H1 (cell line): ENCODE measurements around the gene CNNM4. TPM values are rescaled to one million over a fixed set of nuclear protein-coding genes. Genes with fewer than 3 reads are reported as not detected.
"Not testable (repeated sequence)": the region's sequence is repeated elsewhere in the genome, so short reads cannot be mapped to it uniquely, and the experiment has no call there.

Experiments used
- CTCF ChIA-PET: fragments of 300-600 bp; sonication (Branson Sonifier 250); formaldehyde crosslinking; loops from one replicate; lab custom pipeline; 2021; ENCODE audit not compliant: partially characterized antibody; lab: Charles Lee
- POLR2A ChIA-PET: fragments of 300-600 bp; sonication (Branson Sonifier 250); formaldehyde crosslinking; loops from one replicate; lab custom pipeline; 2021; ENCODE audit warnings: inconsistent platforms; ENCODE audit not compliant: partially characterized antibody; lab: Charles Lee
- DNase-seq, 2 experiments: peaks; one replicate each; pipeline versions ENCODE4 v3.0.0 to v3.0.0-alpha.2; 2010 to 2022; ENCODE audit warnings: low spot score in 2 of 2, low read depth in 1 of 2, mixed read lengths in 1 of 2
- FAIRE-seq: peaks from 2 replicates; lab custom pipeline; 2011; peaks lifted over from hg19 to GRCh38; lab: Jason Lieb, UNC
- H2AFZ ChIP-seq: 2 replicates; pipeline ENCODE4 v1.8.1; 2012; ENCODE audit warnings: low read length, inconsistent platforms
- H2AK5ac ChIP-seq: 2 replicates; pipeline ENCODE4 v1.6.1; 2013; ENCODE audit warnings: low read depth, low read length
- H2BK120ac ChIP-seq: replicated peaks from 2 replicates; pipeline ENCODE3; 2013; ENCODE audit warnings: low read depth, low read length, inconsistent platforms
- H2BK12ac ChIP-seq: 2 replicates; pipeline ENCODE4 v1.6.1; 2013; ENCODE audit warnings: low read depth, low read length
- H2BK15ac ChIP-seq: 2 replicates; pipeline ENCODE4 v1.6.1; 2013; ENCODE audit warnings: low read length
- H2BK20ac ChIP-seq: 2 replicates; pipeline ENCODE4 v1.6.1; 2013; ENCODE audit warnings: low read length
- H2BK5ac ChIP-seq: 2 replicates; pipeline ENCODE4 v1.6.1; 2013; ENCODE audit warnings: low read depth, low read length
- H3K14ac ChIP-seq: 2 replicates; pipeline ENCODE4 v1.6.1; 2013; ENCODE audit warnings: inconsistent platforms; ENCODE audit not compliant: insufficient read length
- H3K18ac ChIP-seq: 2 replicates; pipeline ENCODE4 v1.6.1; 2013; ENCODE audit warnings: low read length; ENCODE audit errors: extremely low read depth
- H3K23ac ChIP-seq: 2 replicates; pipeline ENCODE4 v1.6.1; 2013; ENCODE audit warnings: inconsistent platforms; ENCODE audit not compliant: insufficient read length
- H3K23me2 ChIP-seq: 2 replicates; pipeline ENCODE4 v1.6.1; 2013; ENCODE audit warnings: low read depth, low read length
- H3K27ac ChIP-seq: 2 replicates; pipeline ENCODE4 v1.6.1; 2011; ENCODE audit warnings: low read depth, low read length, inconsistent platforms
- H3K27me3 ChIP-seq, 4 experiments: replicated peaks in 1 of 4; 1 replicate in 1 of 4; 2 replicates in 3 of 4; pipeline versions ENCODE4 v1.6.1 to v1.8.1; 2011 to 2013; ENCODE audit warnings: low read length in 3 of 4, mild to moderate bottlenecking in 3 of 4, inconsistent platforms in 2 of 4, mixed read lengths in 2 of 4, moderate library complexity in 1 of 4; ENCODE audit not compliant: control insufficient read depth in 3 of 4, insufficient read depth in 3 of 4; ENCODE audit errors: extremely low read depth in 1 of 4
- H3K36me3 ChIP-seq, 4 experiments: 2 replicates each; pipeline versions ENCODE4 v1.6.1 to v1.8.1; 2011 to 2013; ENCODE audit warnings: mild to moderate bottlenecking in 4 of 4, low read length in 3 of 4, moderate library complexity in 2 of 4, control low read depth in 1 of 4, inconsistent platforms in 1 of 4; ENCODE audit not compliant: insufficient read depth in 4 of 4, control insufficient read depth in 2 of 4
- H3K4ac ChIP-seq: replicated peaks from 2 replicates; pipeline ENCODE3; 2013; ENCODE audit warnings: low read length, low read depth, mixed read lengths, inconsistent platforms; ENCODE audit not compliant: insufficient read length
- H3K4me1 ChIP-seq, 4 experiments: replicated peaks in 1 of 4; 1 replicate in 1 of 4; 2 replicates in 3 of 4; pipeline versions ENCODE4 v1.6.1 to v1.8.1; 2011 to 2013; ENCODE audit warnings: low read length in 3 of 4, inconsistent platforms in 2 of 4, mixed read lengths in 1 of 4; ENCODE audit not compliant: insufficient read depth in 4 of 4, control insufficient read depth in 3 of 4
- H3K4me2 ChIP-seq, 2 experiments: 2 replicates each; pipeline versions ENCODE4 v1.6.1 to v1.8.1; 2011 to 2013; ENCODE audit warnings: low read depth in 2 of 2, low read length in 2 of 2, control low read depth in 1 of 2, inconsistent platforms in 1 of 2, mild to moderate bottlenecking in 1 of 2; ENCODE audit not compliant: insufficient read depth in 1 of 2
- H3K4me3 ChIP-seq, 4 experiments: fragments of 200-600, 300-600 bp in 1 of 4; sonication (generic), shearing (Covaris generic), sonication (Bioruptor Twin) in 1 of 4; 2 replicates each; pipeline versions ENCODE4 v1.5.1 to v1.8.1; 2011 to 2016; ENCODE audit warnings: low read length in 4 of 4, low read depth in 3 of 4, control low read depth in 2 of 4, inconsistent platforms in 2 of 4, mild to moderate bottlenecking in 2 of 4, mixed read lengths in 1 of 4, moderate library complexity in 1 of 4; ENCODE audit not compliant: insufficient read depth in 2 of 4; ENCODE audit errors: extremely low read depth in 1 of 4
- H3K56ac ChIP-seq: replicated peaks from 2 replicates; pipeline ENCODE3; 2013; ENCODE audit warnings: low read depth, mild to moderate bottlenecking, mixed read lengths, low read length, inconsistent platforms; ENCODE audit not compliant: insufficient read length
- H3K79me1 ChIP-seq: 2 replicates; pipeline ENCODE4 v1.6.1; 2013; ENCODE audit warnings: low read depth, low read length, control low read depth
- H3K79me2 ChIP-seq, 2 experiments: 2 replicates each; pipeline versions ENCODE4 v1.6.1 to v1.8.1; 2012 to 2013; ENCODE audit warnings: low read length in 2 of 2, mild to moderate bottlenecking in 2 of 2, inconsistent platforms in 1 of 2; ENCODE audit not compliant: insufficient read depth in 2 of 2, control insufficient read depth in 1 of 2
- H3K9ac ChIP-seq, 4 experiments: replicated peaks in 1 of 4; 1 replicate in 1 of 4; 2 replicates in 3 of 4; pipeline versions ENCODE4 v1.6.1 to v1.8.1; 2011 to 2013; ENCODE audit warnings: low read depth in 3 of 4, low read length in 3 of 4, control low read depth in 2 of 4, mild to moderate bottlenecking in 2 of 4, moderate library complexity in 2 of 4, inconsistent platforms in 1 of 4; ENCODE audit errors: extremely low read depth in 1 of 4
- H3K9me3 ChIP-seq, 2 experiments: 2 replicates each; pipeline versions ENCODE4 v1.6.1 to v1.8.1; 2012 to 2013; ENCODE audit warnings: mild to moderate bottlenecking in 2 of 2, moderate library complexity in 2 of 2, control low read depth in 1 of 2, inconsistent platforms in 1 of 2, low read depth in 1 of 2, low read length in 1 of 2, mixed read lengths in 1 of 2; ENCODE audit not compliant: insufficient read depth in 2 of 2
- H4K20me1 ChIP-seq, 2 experiments: replicated peaks in 1 of 2; 2 replicates each; pipeline versions ENCODE3 to v1.8.1; 2011 to 2013; ENCODE audit warnings: inconsistent platforms in 2 of 2, low read length in 2 of 2, mild to moderate bottlenecking in 1 of 2; ENCODE audit not compliant: insufficient read depth in 2 of 2, control insufficient read depth in 1 of 2
- H4K5ac ChIP-seq: 2 replicates; pipeline ENCODE4 v1.6.1; 2013; ENCODE audit warnings: low read length, low read depth, mixed read lengths, inconsistent platforms; ENCODE audit not compliant: insufficient read length
- H4K8ac ChIP-seq: 2 replicates; pipeline ENCODE4 v1.8.0; 2013; ENCODE audit warnings: mild to moderate bottlenecking, moderate library complexity, low read length, inconsistent platforms; ENCODE audit not compliant: insufficient read depth; ENCODE audit errors: extremely low read depth
- H4K91ac ChIP-seq: replicated peaks from 2 replicates; pipeline ENCODE3; 2013; ENCODE audit warnings: low read length, mixed read lengths, inconsistent platforms; ENCODE audit not compliant: insufficient read length
- TCF12 ChIP-seq: IDR thresholded peaks from 2 replicates; pipeline ENCODE4 v1.6.1; 2011; ENCODE audit warnings: low read depth, mild to moderate bottlenecking, low read length
- WGBS, 2 experiments: shearing (Covaris generic) in 1 of 2; methylation state at CpG; one replicate each; pipeline versions ENCODE4 v1.1.6 to v1.1.7; 2013 to 2015; ENCODE audit warnings: low lambda C conversion rate in 2 of 2, mixed read lengths in 2 of 2, inconsistent platforms in 1 of 2, low coverage in 1 of 2, missing lambda C conversion rate in 1 of 2; ENCODE audit not compliant: insufficient replicate concordance in 2 of 2, insufficient coverage in 1 of 2, insufficient read length in 1 of 2; ENCODE audit errors: extremely low coverage in 1 of 2, missing lambda C conversion rate in 1 of 2; 5-methylcytosine and 5-hydroxymethylcytosine counted together
- polyA plus RNA-seq, 7 experiments: library from polyadenylated mRNA; depleted of rRNA in 3 of 7; stranded (reverse) in 5 of 7; unstranded in 2 of 7; fragments of >200 nt in 5 of 7; fragments of 200-250 nt in 2 of 7; gene quantifications; 1 replicate in 5 of 7; 2 replicates in 1 of 7; 4 replicates in 1 of 7; pipeline versions ENCODE4 v1.2.1 to v1.2.3, GENCODE V29; 2011 to 2013; ENCODE audit warnings: missing spikeins in 2 of 7, mixed read lengths in 2 of 7
- total RNA-seq: library from RNA; stranded (reverse); fragmentation: NEBNext Ultra II Directional; extraction: Animal tissue kit (Norgen Biotek cat#: 25700); gene quantifications from 2 replicates; pipeline ENCODE4 v1.2.1, GENCODE V29; 2021
- TF ChIP-seq, protein P1 (sequence below): IDR thresholded peaks from 2 replicates; pipeline ENCODE4 v1.6.1; 2011; ENCODE audit warnings: low read length, improper control_type of control experiment

Gene CNNM4
- total and polyA plus RNA-seq, 2 of the 8 experiments (the other 6 are each of a cell fraction or from before 2014, with no cell fraction given) = 10.3 to 11.0 TPM

- TF ChIP-seq, protein P1, sequence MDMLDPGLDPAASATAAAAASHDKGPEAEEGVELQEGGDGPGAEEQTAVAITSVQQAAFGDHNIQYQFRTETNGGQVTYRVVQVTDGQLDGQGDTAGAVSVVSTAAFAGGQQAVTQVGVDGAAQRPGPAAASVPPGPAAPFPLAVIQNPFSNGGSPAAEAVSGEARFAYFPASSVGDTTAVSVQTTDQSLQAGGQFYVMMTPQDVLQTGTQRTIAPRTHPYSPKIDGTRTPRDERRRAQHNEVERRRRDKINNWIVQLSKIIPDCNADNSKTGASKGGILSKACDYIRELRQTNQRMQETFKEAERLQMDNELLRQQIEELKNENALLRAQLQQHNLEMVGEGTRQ = no peak
- TF ChIP-seq TCF12 = no peak
- TF ChIP-seq, all 59 proteins: peak for 0
These were observed 34.4 kb downstream of the CNNM4 start (continued) for GRCh38 chr2:96795076-96795475.

DNA sequence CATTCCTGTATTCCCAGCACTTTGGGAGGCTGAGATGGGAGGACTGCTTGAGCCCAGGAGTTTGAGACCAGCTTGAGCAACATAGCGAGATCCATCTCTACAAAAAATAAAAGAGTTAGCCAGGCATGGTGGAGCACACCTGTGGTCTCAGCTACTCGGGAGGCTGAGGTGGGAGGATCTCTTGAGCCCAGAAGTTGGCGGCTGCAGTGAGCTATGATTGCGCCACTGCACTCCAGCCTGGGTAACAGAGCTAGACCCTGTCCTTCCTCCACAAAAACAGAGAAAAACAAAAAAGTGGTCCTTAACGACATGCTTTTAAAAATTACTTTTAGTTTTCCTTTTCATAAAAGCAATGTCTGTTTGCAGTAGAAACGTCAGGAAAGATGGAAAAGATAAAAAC is 35.8 kb downstream of the CNNM4 start:
- H3K4me2 ChIP-seq, FAIRE-seq: not testable (repeated sequence)
- 92% methylated on average over 6 of the region's 6 CpGs; no CpG with 5 or more reads in 1 of the 2 experiments for whole genome bisulfite sequencing, 2 experiments

More for the DNA sequence above, 35.8 kb downstream of the CNNM4 start:
- H3K9me3 ChIP-seq, H4K8ac ChIP-seq, POLR2A ChIA-PET, H3K36me3 ChIP-seq, H2BK20ac ChIP-seq, H2BK12ac ChIP-seq, H2BK120ac ChIP-seq, H4K20me1 ChIP-seq, H2AK5ac ChIP-seq, H3K4me3 ChIP-seq, H4K5ac ChIP-seq, H4K91ac ChIP-seq, H3K56ac ChIP-seq, DNase-seq, H3K23me2 ChIP-seq, H3K14ac ChIP-seq, H2AFZ ChIP-seq, H3K18ac ChIP-seq, H3K9ac ChIP-seq, H3K79me2 ChIP-seq, H2BK5ac ChIP-seq, H3K79me1 ChIP-seq, H3K23ac ChIP-seq, H3K4ac ChIP-seq, H3K27me3 ChIP-seq, H3K27ac ChIP-seq, H3K4me1 ChIP-seq, H2BK15ac ChIP-seq: not testable (repeated sequence)
- CTCF ChIA-PET = interaction anchor here (0.7 to 5.0 kb wide), 3 partner anchors 27 to 43 kb away, joined by 3 to 46 read pairs (median 3); partner anchors contain the start of gene CNNM4
